ENCODE data around the gene STPG4.

GRCh38 chr2:47128705-47129104 lies 26.4 kb downstream of the STPG4 start:
- no peak for TF ChIP-seq EZH2phosphoT487 (IDR thresholded peaks at IDR 0.05; ENCODE audit: insufficient read depth, low read depth)
- TF ChIP-seq EZH2 (IDR thresholded peaks at IDR 0.05; ENCODE audit: insufficient read depth, poor library complexity, severe bottlenecking) = no peak

Measured in GM23248 (cell line).